HEK293 (cell line): ENCODE results near the gene IKZF1.

Source experiments
- CTCF ChIA-PET: fragments of 350-600 bp; formaldehyde crosslinking; extraction: SDS; loops from one replicate; lab custom pipeline; 2021; ENCODE audit warnings: antibody characterized with exemption; lab: Yijun Ruan, JAX
- POLR2A ChIA-PET: fragments of 300-600 bp; formaldehyde crosslinking; extraction: SDS; loops from one replicate; lab custom pipeline; 2020; ENCODE audit warnings: antibody characterized with exemption, inconsistent platforms; lab: Yijun Ruan, JAX
- H3K27ac ChIP-seq: fragments of 200-500 bp; sonication (Bioruptor generic); 2 replicates; pipeline ENCODE4 v1.5.1; 2014; ENCODE audit warnings: low read depth, low read length, control low read depth, inconsistent platforms; ENCODE audit errors: extremely low read depth
- H3K36me3 ChIP-seq, 2 experiments: fragments of 200-500 bp in 1 of 2; sonication (Bioruptor generic) in 1 of 2; 1 replicate in 1 of 2; 2 replicates in 1 of 2; pipeline ENCODE4 v1.5.1; 2014 to 2017; ENCODE audit warnings: inconsistent platforms in 2 of 2, low read length in 2 of 2; ENCODE audit not compliant: control insufficient read depth in 2 of 2, insufficient read depth in 1 of 2
- H3K4me1 ChIP-seq: fragments of 200-500 bp; sonication (Bioruptor generic); 2 replicates; pipeline ENCODE4 v1.5.1; 2014; ENCODE audit warnings: mild to moderate bottlenecking, low read length, inconsistent platforms; ENCODE audit not compliant: control insufficient read depth, insufficient read depth
- H3K4me3 ChIP-seq: 2 replicates; pipeline ENCODE4 v1.5.1; 2011; ENCODE audit warnings: low read depth, mild to moderate bottlenecking, control low read depth, low read length, moderate library complexity
- H3K9me3 ChIP-seq: fragments of 200-500 bp; sonication (Bioruptor generic); 2 replicates; pipeline ENCODE4 v1.5.1; 2014; ENCODE audit warnings: low read depth, low read length, inconsistent platforms; ENCODE audit not compliant: control insufficient read depth, insufficient read depth
- ATF2 ChIP-seq: fragments of 450-650 bp; formaldehyde crosslinking; IDR thresholded peaks from 2 replicates; pipeline ENCODE4 v1.5.1; 2016; ENCODE audit warnings: missing biosample characterization, missing genetic modification characterization, low read depth
- HOXA7 ChIP-seq: sonication (generic); formaldehyde crosslinking; IDR thresholded peaks from 2 replicates; pipeline ENCODE4 v1.8.1; 2022; ENCODE audit warnings: missing genetic modification reagents, borderline replicate concordance
- MEIS1 ChIP-seq: sonication (generic); formaldehyde crosslinking; IDR thresholded peaks from 2 replicates; pipeline ENCODE4 v1.8.1; 2022; ENCODE audit warnings: missing genetic modification reagents, mild to moderate bottlenecking, borderline replicate concordance
- MZF1 ChIP-seq: fragments of 450-650 bp; formaldehyde crosslinking; IDR thresholded peaks from 2 replicates; pipeline ENCODE4 v1.5.1; 2017; ENCODE audit warnings: missing biosample characterization, missing genetic modification characterization, borderline replicate concordance
- PRDM6 ChIP-seq: fragments of 450-650 bp; formaldehyde crosslinking; IDR thresholded peaks from 2 replicates; pipeline ENCODE4 v1.5.1; 2017; ENCODE audit warnings: missing biosample characterization, missing genetic modification characterization
- SCRT2 ChIP-seq: fragments of 450-650 bp; formaldehyde crosslinking; IDR thresholded peaks from 2 replicates; pipeline ENCODE4 v1.5.1; 2016; ENCODE audit warnings: missing biosample characterization, missing genetic modification characterization
- ZBTB1 ChIP-seq: fragments of 450-650 bp; formaldehyde crosslinking; IDR thresholded peaks from 2 replicates; pipeline ENCODE4 v1.5.1; 2016; ENCODE audit warnings: missing biosample characterization, missing genetic modification characterization
- ZBTB11 ChIP-seq: fragments of 450-650 bp; formaldehyde crosslinking; conservative IDR thresholded peaks from 2 replicates; pipeline ENCODE4 v1.5.1; 2016; ENCODE audit warnings: low read depth, missing biosample characterization, missing genetic modification characterization
- ZIC2 ChIP-seq: fragments of 450-650 bp; formaldehyde crosslinking; IDR thresholded peaks from 2 replicates; pipeline ENCODE4 v1.5.1; 2016; ENCODE audit warnings: missing biosample characterization, missing genetic modification characterization
- ZNF112 ChIP-seq: fragments of 450-650 bp; formaldehyde crosslinking; IDR thresholded peaks from 2 replicates; pipeline ENCODE4 v1.5.0; 2017; ENCODE audit warnings: missing biosample characterization, missing genetic modification characterization
- ZNF114 ChIP-seq: fragments of 450-650 bp; formaldehyde crosslinking; IDR thresholded peaks from 2 replicates; pipeline ENCODE4 v1.5.0; 2017; ENCODE audit warnings: missing biosample characterization, missing genetic modification characterization
- ZNF2 ChIP-seq: fragments of 450-650 bp; formaldehyde crosslinking; IDR thresholded peaks from 2 replicates; pipeline ENCODE4 v1.5.1; 2016; ENCODE audit warnings: missing biosample characterization, missing genetic modification characterization
- ZNF24 ChIP-seq: fragments of 450-650 bp; formaldehyde crosslinking; IDR thresholded peaks from 2 replicates; pipeline ENCODE4 v1.5.1; 2016; ENCODE audit warnings: missing biosample characterization, missing genetic modification characterization
- ZNF394 ChIP-seq: fragments of 450-650 bp; formaldehyde crosslinking; IDR thresholded peaks from 2 replicates; pipeline ENCODE4 v1.5.1; 2016; ENCODE audit warnings: missing biosample characterization, missing genetic modification characterization, mild to moderate bottlenecking, moderate library complexity, borderline replicate concordance
- ZNF416 ChIP-seq: fragments of 450-650 bp; formaldehyde crosslinking; IDR thresholded peaks from 2 replicates; pipeline ENCODE4 v1.5.1; 2016; ENCODE audit warnings: missing biosample characterization, missing genetic modification characterization
- ZNF426 ChIP-seq: fragments of 450-650 bp; formaldehyde crosslinking; IDR thresholded peaks from 2 replicates; pipeline ENCODE4 v1.5.1; 2017; ENCODE audit warnings: missing biosample characterization, missing genetic modification characterization, mild to moderate bottlenecking, inconsistent platforms, moderate library complexity
- ZNF449 ChIP-seq: fragments of 450-650 bp; formaldehyde crosslinking; IDR thresholded peaks from 2 replicates; pipeline ENCODE4 v1.5.1; 2017; ENCODE audit warnings: missing biosample characterization, mild to moderate bottlenecking, missing genetic modification characterization, moderate library complexity
- ZNF521 ChIP-seq: fragments of 450-650 bp; formaldehyde crosslinking; IDR thresholded peaks from 2 replicates; pipeline ENCODE4 v1.5.1; 2017; ENCODE audit warnings: missing biosample characterization, mild to moderate bottlenecking, missing genetic modification characterization
- ZNF529 ChIP-seq: fragments of 450-650 bp; formaldehyde crosslinking; IDR thresholded peaks from 2 replicates; pipeline ENCODE4 v1.5.1; 2017; ENCODE audit warnings: missing genetic modification characterization, missing biosample characterization; ENCODE audit not compliant: insufficient replicate concordance
- ZNF585B ChIP-seq: fragments of 450-650 bp; formaldehyde crosslinking; IDR thresholded peaks from 2 replicates; pipeline ENCODE4 v1.5.1; 2016; ENCODE audit warnings: missing biosample characterization, missing genetic modification characterization
- ZNF658 ChIP-seq: fragments of 450-650 bp; formaldehyde crosslinking; IDR thresholded peaks from 2 replicates; pipeline ENCODE4; 2016; ENCODE audit warnings: missing biosample characterization, missing genetic modification characterization

Gene IKZF1

GRCh38 chr7:50357426-50357825 lies 52.9 kb downstream of the IKZF1 start (continued):
- TF ChIP-seq ZNF449, result no peak
- no peak for TF ChIP-seq ZNF658
- no peak for TF ChIP-seq HOXA7 (CRISPR knock-in tag)
- TF ChIP-seq ZNF114 (tag by site-specific recombination), result no peak
- no peak for TF ChIP-seq ATF2 (tag by site-specific recombination)
- TF ChIP-seq ZNF416, result no peak
- no peak for TF ChIP-seq ZNF529 (tag by site-specific recombination)

GRCh38 chr7:50358041-50358705 lies 53.7 kb downstream of the IKZF1 start:
- Histone ChIP-seq H3K9me3 (no peaks in the 10 kb centered on the region), H3K4me3 (no peak overlapping the region)
- no peak for TF ChIP-seq ZNF585B (tag by site-specific recombination)
- TF ChIP-seq ZNF2 (tag by site-specific recombination), result no peak
- no peak for TF ChIP-seq MEIS1
- TF ChIP-seq ZIC2, result no peak
- TF ChIP-seq, all 188 proteins: peak for 0
- CTCF ChIA-PET, result interaction anchor here (0.7 to 0.9 kb wide), 2 partner anchors 153 to 191 kb away, joined by 3 read pairs; no protein-coding TSS in a partner anchor
- Histone ChIP-seq H3K27ac (no peak overlapping the region), H3K36me3 (no peaks in the 10 kb centered on the region), H3K4me1 (no peaks in the 10 kb centered on the region)
- POLR2A ChIA-PET, result interaction anchor here (0.6 kb wide), 1 partner anchor 182 kb away, joined by 3 read pairs; no protein-coding TSS in a partner anchor

GRCh38 chr7:50358779-50359178 lies 54.3 kb downstream of the IKZF1 start:
- no peaks in the 10 kb centered on the region for H3K36me3 ChIP-seq
- TF ChIP-seq ZBTB11 (tag by site-specific recombination) (no peak), ZNF426 (tag by site-specific recombination) (no peak), ZNF521 (tag by site-specific recombination) (no peak), PRDM6 (tag by site-specific recombination) (no peak), ZBTB1 (tag by site-specific recombination) (no peak), SCRT2 (tag by site-specific recombination) (no peak), ZNF394 (tag by site-specific recombination) (no peak), ZNF24 (tag by site-specific recombination) (no peak), ZNF112 (tag by site-specific recombination) (no peak), MZF1 (tag by site-specific recombination) (no peak)
- ChIA-PET POLR2A (no interaction called here), CTCF (interaction anchor here (1.3 kb wide), 1 partner anchor 10 kb away, joined by 7 read pairs; no protein-coding TSS in a partner anchor)
- H3K4me3 ChIP-seq, result no peak overlapping the region
- H3K27ac ChIP-seq, result no peak overlapping the region
- H3K9me3 ChIP-seq, result no peaks in the 10 kb centered on the region
- H3K4me1 ChIP-seq, result no peaks in the 10 kb centered on the region
